Stimulated activated CD4-positive, alpha-beta T cell treated with anti-CD3 and anti-CD28 coated beads, Interleukin-12 subunit alpha, Interleukin-12 subunit beta, amount 100 ng/mL, for 48 hours (primary cell): ENCODE results near the gene SLC25A21.
"Not testable (repeated sequence)": the region's sequence is repeated elsewhere in the genome, so short reads cannot be mapped to it uniquely, and the experiment has no call there.

Experiments used
- DNase-seq, 3 donors: peaks; one replicate each; pipeline ENCODE4 v3.0.0-alpha.2; 2020; ENCODE audit warnings: low read depth in 2 of 3, low spot score in 1 of 3

The SLC25A21 gene

GRCh38 chr14:37172024-37172869 lies at the start of gene SLC25A21:
TSS of gene SLC25A21 (minus strand) at chr14:37172606.
- no peak for DNase-seq

GRCh38 chr14:37221073-37221472 lies 48.7 kb upstream of the SLC25A21 start:
- no peak for DNase-seq

- DNase-seq: no peak
Observed at GRCh38 chr14:37215345-37215744, 42.9 kb upstream of the SLC25A21 start.

- DNase-seq: no peak
Observed at GRCh38 chr14:37213016-37213415, 40.6 kb upstream of the SLC25A21 start.

GRCh38 chr14:37210448-37210847 lies 38.0 kb upstream of the SLC25A21 start:
- DNase-seq: no peak

- not testable (repeated sequence) for DNase-seq
Observed at GRCh38 chr14:37209617-37210016, 37.2 kb upstream of the SLC25A21 start.

- DNase-seq: not testable (repeated sequence)
Observed at GRCh38 chr14:37205623-37206605, 33.5 kb upstream of the SLC25A21 start.

- no peak for DNase-seq
Observed at GRCh38 chr14:37203423-37203822, 31.0 kb upstream of the SLC25A21 start.

GRCh38 chr14:37202812-37203211 lies 30.4 kb upstream of the SLC25A21 start:
- no peak for DNase-seq

- DNase-seq: no peak
Observed at GRCh38 chr14:37202265-37202664, 29.9 kb upstream of the SLC25A21 start.

- no peak for DNase-seq
Observed at GRCh38 chr14:37201724-37202123, 29.3 kb upstream of the SLC25A21 start.

- no peak for DNase-seq
Observed at GRCh38 chr14:37198907-37199306, 26.5 kb upstream of the SLC25A21 start.

GRCh38 chr14:37198273-37198598 lies 25.8 kb upstream of the SLC25A21 start:
- no peak for DNase-seq

GRCh38 chr14:37197421-37198272 lies 25.2 kb upstream of the SLC25A21 start, which contains the start of gene MIPOL1:
TSS of gene MIPOL1 (plus strand) at chr14:37197937. CDS start at chr14:37247889, 49,952 bp downstream.
- peak in 2 of 3 donors; percentile 1 to 5 for DNase-seq

- DNase-seq: no peak
Observed at GRCh38 chr14:37196604-37197420, 24.4 kb upstream of the SLC25A21 start.

GRCh38 chr14:37195327-37195726 lies 22.9 kb upstream of the SLC25A21 start:
- no peak for DNase-seq

- DNase-seq: no peak
Observed at GRCh38 chr14:37194698-37195097, 22.3 kb upstream of the SLC25A21 start.

GRCh38 chr14:37189733-37190132 lies 17.3 kb upstream of the SLC25A21 start:
- DNase-seq: not testable (repeated sequence)

- DNase-seq: not testable (repeated sequence)
Observed at GRCh38 chr14:37187840-37188577, 15.6 kb upstream of the SLC25A21 start.
